Measurements from ENCODE around the gene KIF1B.

DNA sequence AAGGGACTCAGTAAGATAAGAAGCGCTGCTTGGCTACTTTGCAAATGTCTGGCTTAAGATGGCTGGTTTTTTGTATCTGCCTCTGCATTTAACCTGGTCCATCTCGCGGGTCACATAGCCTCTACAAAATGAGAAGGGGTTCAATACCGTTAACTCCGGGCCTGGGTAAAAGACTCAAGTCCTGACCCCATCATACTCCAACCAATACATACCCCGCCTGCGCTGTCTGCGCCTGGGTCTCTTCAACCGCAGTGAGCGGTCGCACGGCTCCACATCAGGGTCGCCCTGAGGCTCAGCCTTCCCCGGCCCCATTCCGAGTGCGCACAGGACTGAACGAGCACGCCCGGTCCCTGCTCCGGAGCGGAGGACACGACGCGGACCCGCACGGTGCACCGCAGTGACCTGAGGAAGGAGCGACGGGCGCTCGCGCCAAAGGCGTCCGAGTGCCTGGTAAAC is 187.9 kb downstream of the KIF1B start:
- no peak; the same call in 1 of the 2 replicates for TF ChIP-seq NR2C2 (CRISPR knock-in tag; IDR thresholded peaks at IDR 0.05)
- TF ChIP-seq MAX (CRISPR knock-in tag; IDR thresholded peaks at IDR 0.05) = no peak
- TF ChIP-seq TEAD1 (CRISPR knock-in tag; IDR thresholded peaks at IDR 0.05) = no peak
- TF ChIP-seq CTCF (IDR thresholded peaks at IDR 0.05) = no peak
- no peak for TF ChIP-seq CREM (CRISPR knock-in tag; IDR thresholded peaks at IDR 0.05)
- TF ChIP-seq FOXK1 (CRISPR knock-in tag; IDR thresholded peaks at IDR 0.05) = no peak; the same call in 1 of the 2 replicates
- no peak for TF ChIP-seq FOXP4 (CRISPR knock-in tag; IDR thresholded peaks at IDR 0.05)
- TF ChIP-seq, protein P1, sequence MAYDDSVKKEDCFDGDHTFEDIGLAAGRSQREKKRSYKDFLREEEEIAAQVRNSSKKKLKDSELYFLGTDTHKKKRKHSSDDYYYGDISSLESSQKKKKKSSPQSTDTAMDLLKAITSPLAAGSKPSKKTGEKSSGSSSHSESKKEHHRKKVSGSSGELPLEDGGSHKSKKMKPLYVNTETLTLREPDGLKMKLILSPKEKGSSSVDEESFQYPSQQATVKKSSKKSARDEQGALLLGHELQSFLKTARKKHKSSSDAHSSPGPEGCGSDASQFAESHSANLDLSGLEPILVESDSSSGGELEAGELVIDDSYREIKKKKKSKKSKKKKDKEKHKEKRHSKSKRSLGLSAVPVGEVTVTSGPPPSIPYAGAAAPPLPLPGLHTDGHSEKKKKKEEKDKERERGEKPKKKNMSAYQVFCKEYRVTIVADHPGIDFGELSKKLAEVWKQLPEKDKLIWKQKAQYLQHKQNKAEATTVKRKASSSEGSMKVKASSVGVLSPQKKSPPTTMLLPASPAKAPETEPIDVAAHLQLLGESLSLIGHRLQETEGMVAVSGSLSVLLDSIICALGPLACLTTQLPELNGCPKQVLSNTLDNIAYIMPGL (CRISPR knock-in tag; IDR thresholded peaks at IDR 0.05) = no peak
- TF ChIP-seq, protein P2, sequence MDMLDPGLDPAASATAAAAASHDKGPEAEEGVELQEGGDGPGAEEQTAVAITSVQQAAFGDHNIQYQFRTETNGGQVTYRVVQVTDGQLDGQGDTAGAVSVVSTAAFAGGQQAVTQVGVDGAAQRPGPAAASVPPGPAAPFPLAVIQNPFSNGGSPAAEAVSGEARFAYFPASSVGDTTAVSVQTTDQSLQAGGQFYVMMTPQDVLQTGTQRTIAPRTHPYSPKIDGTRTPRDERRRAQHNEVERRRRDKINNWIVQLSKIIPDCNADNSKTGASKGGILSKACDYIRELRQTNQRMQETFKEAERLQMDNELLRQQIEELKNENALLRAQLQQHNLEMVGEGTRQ (CRISPR knock-in tag; IDR thresholded peaks at IDR 0.05) = no peak
- no peak for TF ChIP-seq ZNF671 (CRISPR knock-in tag; IDR thresholded peaks at IDR 0.05)
